Kidney (tissue), 14 donors: Measurements from ENCODE around the gene GGT6. TPM values are rescaled to one million over a fixed set of nuclear protein-coding genes. Genes with fewer than 3 reads are reported as not detected.

Experiments used
- DNase-seq, 5 donors: peaks; one replicate each; pipeline ENCODE4 v3.0.0-alpha.2; 2013 to 2020
- FAIRE-seq: peaks from 2 replicates; lab custom pipeline; 2012; peaks lifted over from hg19 to GRCh38; lab: Jason Lieb, UNC
- H3K27ac ChIP-seq, 2 donors: one replicate each; pipeline ENCODE4 v1.7.0; 2013; ENCODE audit warnings: low read depth in 2 of 2, low read length in 2 of 2, inconsistent platforms in 1 of 2
- H3K27me3 ChIP-seq: one replicate; pipeline ENCODE4 v1.7.1; 2013; ENCODE audit warnings: low read length, inconsistent platforms; ENCODE audit not compliant: control insufficient read depth, insufficient read depth
- H3K36me3 ChIP-seq, 3 donors: one replicate each; pipeline versions ENCODE4 v1.7.0 to v1.7.1; 2013; ENCODE audit warnings: low read length in 3 of 3, control low read depth in 1 of 3, inconsistent platforms in 1 of 3; ENCODE audit not compliant: insufficient read depth in 3 of 3, control insufficient read depth in 2 of 3
- H3K4me1 ChIP-seq, 3 donors: one replicate each; pipeline versions ENCODE4 v1.7.0 to v1.7.1; 2013; ENCODE audit warnings: low read length in 3 of 3, inconsistent platforms in 1 of 3, low read depth in 1 of 3; ENCODE audit not compliant: control insufficient read depth in 2 of 3, insufficient read depth in 2 of 3
- H3K4me3 ChIP-seq, 3 donors: one replicate each; pipeline versions ENCODE4 v1.7.0 to v1.8.1; 2013; ENCODE audit warnings: low read length in 3 of 3, control low read depth in 1 of 3, inconsistent platforms in 1 of 3
- H3K9ac ChIP-seq, 3 donors: one replicate each; pipeline versions ENCODE4 v1.7.0 to v1.7.1; 2013; ENCODE audit warnings: low read length in 3 of 3, control low read depth in 1 of 3, inconsistent platforms in 1 of 3
- H3K9me3 ChIP-seq, 3 donors: one replicate each; pipeline versions ENCODE4 v1.7.0 to v1.7.1; 2013; ENCODE audit warnings: low read length in 3 of 3, control low read depth in 1 of 3, inconsistent platforms in 1 of 3; ENCODE audit not compliant: control insufficient read depth in 2 of 3, insufficient read depth in 1 of 3
- CTCF ChIP-seq: IDR thresholded peaks from 3 replicates; pipeline ENCODE4 v1.5.1; 2012; ENCODE audit warnings: mild to moderate bottlenecking, moderate library complexity, borderline replicate concordance; ENCODE audit not compliant: insufficient read depth; ENCODE audit errors: extremely low read depth
- intact Hi-C: fragments of 100-400 bp; cut with DNase I; formaldehyde crosslinking; loops from one replicate; pipeline ENCODE4 v1.11.1; 2022
- polyA plus RNA-seq: library from polyadenylated mRNA; stranded (reverse); fragments of 350-450 nt; fragmentation: Illumina TruSeq; extraction: RNeasy Lipid Tissue Mini Kit (QIAGEN cat#74804); gene quantifications from one replicate; pipeline ENCODE4 v1.2.3, GENCODE V29; 2014; ENCODE audit warnings: low read depth, low replicate concordance; ENCODE audit not compliant: insufficient read depth
- total RNA-seq: library from RNA; stranded (reverse); fragmentation: NEBNext Ultra II Directional; extraction: Animal tissue kit (Norgen Biotek cat#: 25700); gene quantifications from one replicate; pipeline ENCODE4 v1.2.1, GENCODE V29; 2021
- donor health status: control.
- donor health status: control.
- donor health status: control.
- donor health status: control.
- donor health status: control.
- donor health status: DM: yes; HTN: yes; CAD: no.
- donor health status: Normal renal cell carcinoma (clear cell type).

GGT6 gene
- total and polyA plus RNA-seq, 2 donors from 2014 or later = 16.8 to 51.4 TPM

- Histone ChIP-seq H3K27me3 (no peaks in the 10 kb centered on the region), H3K4me3 (no peak overlapping the region), H3K4me1 (peaks cover 4 to 31% (median 29%) of the 10 kb centered on the region in 3 donors), H3K9ac (no peak overlapping the region), H3K9me3 (no peaks in the 10 kb centered on the region), H3K27ac (no peak overlapping the region), H3K36me3 (peaks cover 0 to 3% (median 0%) of the 10 kb centered on the region in 3 donors)
- DNase-seq (peak in 2 of 5 donors; percentile 35 to 61), FAIRE-seq (no peak)
- TF ChIP-seq CTCF = no peak
- intact Hi-C loops = no loop called here
These were observed 2.6 kb downstream of the GGT6 start for GRCh38 chr17:4557626-4558346.

- TF ChIP-seq CTCF = no peak
- H3K9me3 ChIP-seq = no peaks in the 10 kb centered on the region
- H3K27ac ChIP-seq = no peak overlapping the region
- H3K27me3 ChIP-seq = no peaks in the 10 kb centered on the region
- no peak overlapping the region for H3K4me3 ChIP-seq
- no peak overlapping the region for H3K9ac ChIP-seq
- intact Hi-C loops = no loop called here
- FAIRE-seq = no peak
- H3K4me1 ChIP-seq = peaks cover 4 to 29% (median 23%) of the 10 kb centered on the region in 3 donors
- peaks cover 0 to 3% (median 0%) of the 10 kb centered on the region in 3 donors for H3K36me3 ChIP-seq
- peak in 2 of 5 donors; percentile 25 to 37 for DNase-seq
These were observed 3.4 kb downstream of the GGT6 start for GRCh38 chr17:4556996-4557395.

GRCh38 chr17:4555873-4556759 lies 4.3 kb downstream of the GGT6 start:
- no peak for FAIRE-seq

More at GRCh38 chr17:4555873-4556759, 4.3 kb downstream of the GGT6 start:
- intact Hi-C loops = no loop called here
- H3K36me3 ChIP-seq = peaks cover 0 to 3% (median 0%) of the 10 kb centered on the region in 3 donors
- peak overlapping the region in 2 of 3 donors; percentile 67 to 73 for H3K9ac ChIP-seq
- DNase-seq = peak in 3 of 5 donors; percentile 42 to 66 (median 47)
- no peak for TF ChIP-seq CTCF
- peak overlapping the region; percentile 68 to 93 (median 77) for H3K4me3 ChIP-seq
- no peak overlapping the region for H3K27ac ChIP-seq
- peaks cover 4 to 29% (median 21%) of the 10 kb centered on the region in 3 donors for H3K4me1 ChIP-seq
- H3K9me3 ChIP-seq = no peaks in the 10 kb centered on the region
- no peaks in the 10 kb centered on the region for H3K27me3 ChIP-seq
